Measurements from ENCODE around the gene CEP57L1. TPM values are rescaled to one million over a fixed set of nuclear protein-coding genes. Genes with fewer than 3 reads are reported as not detected.
"Not testable (repeated sequence)": the region's sequence is repeated elsewhere in the genome, so short reads cannot be mapped to it uniquely, and the experiment has no call there.

Gene CEP57L1
- total RNA-seq, 6 donors from 2014 or later: 6.8 to 34.6 (median 12.8) TPM

DNA sequence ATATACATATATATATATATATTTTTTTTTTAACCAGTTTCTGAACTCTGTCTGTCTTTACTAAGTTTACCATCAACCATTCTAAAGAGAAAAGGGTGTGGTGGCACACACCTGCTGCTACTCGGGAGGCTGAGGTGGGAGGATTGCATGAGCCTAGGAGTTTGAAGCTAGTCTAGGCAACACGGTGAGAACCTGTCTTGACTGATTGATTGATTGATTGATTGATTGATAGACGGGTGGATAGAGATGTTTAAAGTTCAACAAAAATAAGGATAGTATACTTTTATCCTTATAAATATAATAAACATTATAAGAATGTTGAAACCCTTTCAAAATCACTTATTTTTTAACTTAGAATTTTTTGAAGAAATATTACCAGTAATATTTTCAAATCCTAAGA is 30.2 kb downstream of the CEP57L1 start:
- Histone ChIP-seq H3K9me3 (no peaks in the 10 kb centered on the region), H3K36me3 (no peaks in the 10 kb centered on the region), H3K27ac (no peak overlapping the region), H3K4me1 (peaks cover 0 to 10% (median 7%) of the 10 kb centered on the region in 4 donors), H3K27me3 (no peaks in the 10 kb centered on the region), H3K4me3 (no peak overlapping the region)
- ATAC-seq (ENCODE audit: low FRiP score in 2 of 2): no peak
- 84 to 89% methylated on average over 3 of the region's 3 CpGs for WGBS, 2 donors
- no peak for DNase-seq
- TF ChIP-seq EP300 (IDR thresholded peaks at IDR 0.05) (no peak), POLR2A (IDR thresholded peaks at IDR 0.05) (no peak), POLR2AphosphoS5 (IDR thresholded peaks at IDR 0.05) (no peak)
- TF ChIP-seq, protein P1, sequence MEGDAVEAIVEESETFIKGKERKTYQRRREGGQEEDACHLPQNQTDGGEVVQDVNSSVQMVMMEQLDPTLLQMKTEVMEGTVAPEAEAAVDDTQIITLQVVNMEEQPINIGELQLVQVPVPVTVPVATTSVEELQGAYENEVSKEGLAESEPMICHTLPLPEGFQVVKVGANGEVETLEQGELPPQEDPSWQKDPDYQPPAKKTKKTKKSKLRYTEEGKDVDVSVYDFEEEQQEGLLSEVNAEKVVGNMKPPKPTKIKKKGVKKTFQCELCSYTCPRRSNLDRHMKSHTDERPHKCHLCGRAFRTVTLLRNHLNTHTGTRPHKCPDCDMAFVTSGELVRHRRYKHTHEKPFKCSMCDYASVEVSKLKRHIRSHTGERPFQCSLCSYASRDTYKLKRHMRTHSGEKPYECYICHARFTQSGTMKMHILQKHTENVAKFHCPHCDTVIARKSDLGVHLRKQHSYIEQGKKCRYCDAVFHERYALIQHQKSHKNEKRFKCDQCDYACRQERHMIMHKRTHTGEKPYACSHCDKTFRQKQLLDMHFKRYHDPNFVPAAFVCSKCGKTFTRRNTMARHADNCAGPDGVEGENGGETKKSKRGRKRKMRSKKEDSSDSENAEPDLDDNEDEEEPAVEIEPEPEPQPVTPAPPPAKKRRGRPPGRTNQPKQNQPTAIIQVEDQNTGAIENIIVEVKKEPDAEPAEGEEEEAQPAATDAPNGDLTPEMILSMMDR (IDR thresholded peaks at IDR 0.05): no peak

DNA sequence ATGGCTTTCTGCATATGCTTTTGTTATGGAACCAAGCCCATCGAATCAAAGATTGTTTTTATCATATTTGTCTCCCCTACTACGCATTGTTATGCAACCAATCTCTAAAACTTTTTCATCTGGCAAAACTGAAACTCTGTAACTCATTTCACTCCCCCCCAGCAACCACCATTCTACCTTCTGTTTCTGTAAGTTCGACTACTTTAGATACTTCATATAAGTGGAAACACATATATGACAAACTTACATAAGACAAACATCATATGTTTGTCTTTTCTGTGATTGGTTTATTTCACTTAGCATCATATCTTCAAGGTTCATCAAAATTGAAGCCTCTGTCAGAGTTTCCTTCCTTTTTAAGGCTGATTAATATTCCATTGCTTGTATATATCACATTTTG is 34.8 kb downstream of the CEP57L1 start:
- WGBS, 2 donors: 86 to 87% methylated on average over 3 of the region's 3 CpGs
- TF ChIP-seq, protein P1 (IDR thresholded peaks at IDR 0.05): no peak
- TF ChIP-seq POLR2A (IDR thresholded peaks at IDR 0.05) (no peak), EP300 (IDR thresholded peaks at IDR 0.05) (no peak), POLR2AphosphoS5 (IDR thresholded peaks at IDR 0.05) (no peak)
- Histone ChIP-seq H3K27ac (no peak overlapping the region), H3K4me3 (no peak overlapping the region), H3K27me3 (no peaks in the 10 kb centered on the region), H3K9me3 (no peaks in the 10 kb centered on the region), H3K36me3 (no peaks in the 10 kb centered on the region), H3K4me1 (no peaks in the 10 kb centered on the region)
- DNase-seq: no peak
- no peak for ATAC-seq (ENCODE audit: low FRiP score in 2 of 2)

DNA sequence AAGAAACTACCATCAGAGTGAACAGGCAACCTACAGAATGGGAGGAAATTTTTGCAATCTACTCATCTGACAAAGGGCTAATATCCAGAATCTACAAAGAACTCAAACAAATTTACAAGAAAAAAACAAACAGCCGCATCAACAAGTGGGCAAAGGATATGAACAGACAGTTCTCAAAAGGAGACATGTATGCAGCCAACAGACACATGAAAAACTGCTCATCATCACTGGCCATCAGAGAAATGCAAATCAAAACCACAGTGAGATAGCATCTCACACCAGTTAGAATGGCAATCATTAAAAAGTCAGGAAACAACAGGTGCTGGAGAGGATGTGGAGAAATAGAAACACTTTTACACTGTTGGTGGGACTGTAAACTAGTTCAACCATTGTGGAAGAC is 40.3 kb downstream of the CEP57L1 start:
- WGBS, 2 donors: 97 to 100% methylated on average over 1 of the region's 1 CpG
- not testable (repeated sequence) for ATAC-seq (ENCODE audit: low FRiP score in 2 of 2); DNase-seq

DNA sequence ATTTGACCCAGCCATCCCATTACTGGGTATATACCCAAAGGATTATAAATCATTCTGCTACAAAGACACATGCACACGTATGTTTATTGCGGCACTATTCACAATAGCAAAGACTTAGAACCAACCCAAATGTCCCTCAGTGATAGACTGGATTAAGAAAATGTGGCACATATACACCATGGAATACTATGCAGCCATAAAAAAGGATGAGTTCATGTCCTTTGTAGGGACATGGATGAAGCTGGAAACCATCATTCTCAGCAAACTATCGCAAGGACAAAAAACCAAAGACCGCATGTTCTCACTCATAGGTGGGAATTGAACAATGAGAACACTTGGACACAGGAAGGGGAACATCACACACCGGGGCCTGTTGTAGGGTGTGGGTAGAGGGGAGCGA is 40.7 kb downstream of the CEP57L1 start:
- not testable (repeated sequence) for DNase-seq; H3K27ac ChIP-seq; H3K4me1 ChIP-seq; H3K27me3 ChIP-seq; ATAC-seq (ENCODE audit: low FRiP score in 2 of 2); H3K4me3 ChIP-seq; H3K9me3 ChIP-seq; H3K36me3 ChIP-seq
- WGBS, 2 donors: 94 to 99% methylated on average over 6 of the region's 6 CpGs

More for the DNA sequence above, 40.3 kb downstream of the CEP57L1 start:
- H3K27ac ChIP-seq, H3K9me3 ChIP-seq, H3K36me3 ChIP-seq, H3K27me3 ChIP-seq, H3K4me1 ChIP-seq, H3K4me3 ChIP-seq: not testable (repeated sequence)

DNA sequence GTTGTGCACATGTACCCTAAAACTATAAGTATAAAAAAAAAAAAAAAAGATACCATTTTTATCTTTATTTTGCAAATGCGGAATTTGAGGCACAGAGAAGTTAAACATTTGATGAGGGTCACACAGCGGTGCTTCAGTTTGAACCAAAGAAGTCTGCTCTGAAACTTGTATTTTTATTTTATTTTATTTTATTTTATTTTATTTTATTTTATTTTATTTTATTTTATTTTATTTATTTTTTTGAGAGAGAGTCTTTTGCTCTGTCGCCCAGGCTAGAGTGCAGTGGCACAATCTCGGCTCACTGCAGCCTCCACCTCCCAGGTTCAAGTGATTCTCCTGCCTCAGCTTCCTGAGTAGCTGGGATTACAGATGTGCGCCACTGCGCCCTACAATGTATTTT is 41.2 kb downstream of the CEP57L1 start:
- not testable (repeated sequence) for H3K4me3 ChIP-seq; H3K36me3 ChIP-seq; DNase-seq; H3K27ac ChIP-seq; ATAC-seq (ENCODE audit: low FRiP score in 2 of 2); H3K27me3 ChIP-seq; H3K9me3 ChIP-seq; H3K4me1 ChIP-seq
- WGBS, 2 donors: 96 to 97% methylated on average over 6 of the region's 6 CpGs

DNA sequence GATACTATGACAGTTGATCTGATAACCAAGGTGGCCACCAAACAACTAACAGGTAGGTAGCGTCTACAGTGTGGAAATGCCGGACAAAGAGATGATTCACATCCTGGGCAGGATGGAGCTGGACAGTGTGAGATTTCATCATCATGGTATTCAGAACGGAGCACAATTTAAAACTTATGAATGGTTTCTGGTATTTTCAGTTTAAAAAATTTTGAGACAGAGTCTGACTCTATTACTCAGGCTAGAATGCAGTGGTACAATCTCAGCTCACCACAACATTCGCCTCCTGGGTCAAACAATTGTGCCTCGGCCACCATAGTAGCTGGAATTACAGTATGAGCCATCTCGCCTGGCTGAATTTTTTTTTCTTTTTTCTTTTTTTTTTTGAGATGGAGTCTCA is 43.8 kb downstream of the CEP57L1 start:
- Histone ChIP-seq H3K4me1 (no peaks in the 10 kb centered on the region), H3K4me3 (no peak overlapping the region), H3K36me3 (peaks cover 0 to 10% (median 3%) of the 10 kb centered on the region in 4 donors), H3K9me3 (peaks cover 0 to 3% (median 0%) of the 10 kb centered on the region in 4 donors), H3K27me3 (no peaks in the 10 kb centered on the region), H3K27ac (no peak overlapping the region)
- peak in 1 of 2 donors; percentile 35 for ATAC-seq (ENCODE audit: low FRiP score in 2 of 2)
- no peak for DNase-seq
- WGBS, 2 donors: 85 to 94% methylated on average over 6 of the region's 6 CpGs
- TF ChIP-seq, protein P1 (IDR thresholded peaks at IDR 0.05): no peak
- TF ChIP-seq POLR2AphosphoS5 (IDR thresholded peaks at IDR 0.05) (no peak), POLR2A (IDR thresholded peaks at IDR 0.05) (no peak), EP300 (IDR thresholded peaks at IDR 0.05) (no peak)

DNA sequence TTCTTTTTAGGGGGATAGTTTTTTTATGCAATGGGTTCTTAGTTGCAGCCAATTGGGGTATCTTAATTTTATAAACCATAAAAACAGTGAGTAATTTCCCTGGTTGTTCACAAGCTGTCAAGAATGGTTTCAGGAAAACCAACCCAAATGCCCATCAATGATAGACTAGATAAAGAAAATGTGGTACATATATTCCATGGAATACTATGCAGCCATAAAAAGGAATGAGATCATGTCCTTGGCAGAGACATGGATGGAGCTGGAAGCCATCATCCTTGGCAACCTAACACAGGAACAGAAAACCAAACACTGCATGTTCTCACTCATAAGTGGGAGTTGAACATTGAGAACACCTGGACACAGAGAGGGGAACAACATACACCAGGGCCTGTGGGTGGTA is 46.8 kb downstream of the CEP57L1 start:
- H3K4me3 ChIP-seq; DNase-seq; H3K9me3 ChIP-seq; H3K4me1 ChIP-seq; H3K36me3 ChIP-seq; H3K27ac ChIP-seq; ATAC-seq (ENCODE audit: low FRiP score in 2 of 2); H3K27me3 ChIP-seq: not testable (repeated sequence)

All from upper lobe of left lung (tissue), 6 donors.